Mesodermal cell (in vitro differentiated cells): ENCODE measurements around the gene PCSK9. TPM values are rescaled to one million over a fixed set of nuclear protein-coding genes. Genes with fewer than 3 reads are reported as not detected.

Source experiments
- H3K27ac ChIP-seq: 2 replicates; pipeline ENCODE4 v1.7.0; 2013; ENCODE audit warnings: mild to moderate bottlenecking, low read depth, low read length, moderate library complexity; ENCODE audit not compliant: severe bottlenecking
- H3K36me3 ChIP-seq: 2 replicates; pipeline ENCODE4 v1.7.1; 2013; ENCODE audit warnings: mild to moderate bottlenecking, low read length, moderate library complexity; ENCODE audit not compliant: control insufficient read depth, insufficient read depth
- H3K4me1 ChIP-seq: one replicate; pipeline ENCODE4 v1.7.1; 2013; ENCODE audit warnings: mild to moderate bottlenecking, low read length; ENCODE audit not compliant: insufficient read depth, control insufficient read depth, poor library complexity, severe bottlenecking
- H3K4me3 ChIP-seq: 2 replicates; pipeline ENCODE4 v1.7.0; 2013; ENCODE audit warnings: low read length, control low read depth, mild to moderate bottlenecking; ENCODE audit not compliant: insufficient read depth, poor library complexity, severe bottlenecking; ENCODE audit errors: extremely low read depth
- H3K9me3 ChIP-seq: 2 replicates; pipeline ENCODE4 v1.7.1; 2013; ENCODE audit warnings: mild to moderate bottlenecking, low read length, moderate library complexity; ENCODE audit not compliant: control insufficient read depth
- WGBS, 2 experiments: methylation state at CpG; one replicate each; pipeline ENCODE4 v1.1.5; 2013; ENCODE audit warnings: missing lambda C conversion rate in 2 of 2; ENCODE audit not compliant: insufficient coverage in 2 of 2; 5-methylcytosine and 5-hydroxymethylcytosine counted together
- polyA plus RNA-seq, 2 experiments: library from polyadenylated mRNA; stranded (reverse); fragments of 50-300 nt; gene quantifications; one replicate each; pipeline ENCODE4 v1.2.3, GENCODE V29; 2013

The PCSK9 gene
- 5.3 TPM for polyA plus RNA-seq (2013, experiment 1 of 2)
- 4.7 TPM for polyA plus RNA-seq (2013, experiment 2 of 2)

GRCh38 chr1:55039342-55040082, at the start of gene PCSK9:
Gene PCSK9, plus strand, starts transcription at chr1:55039548. Its CDS starts 290 bp downstream, at chr1:55039838.
- H3K9me3 ChIP-seq, result no peaks in the 10 kb centered on the region
- no peak within 1 kb of the TSS for H3K27ac ChIP-seq
- no peaks in the 10 kb centered on the region for H3K4me1 ChIP-seq
- 17 to 23% methylated on average over 47 to 61 of the region's 67 CpGs for WGBS, 2 experiments
- no peaks in the 10 kb centered on the region for H3K36me3 ChIP-seq
- H3K4me3 ChIP-seq, result peak within 1 kb of the TSS; percentile 29

- Histone ChIP-seq H3K36me3 (no peaks in the 10 kb centered on the region), H3K27ac (no peak overlapping the region), H3K4me3 (no peak overlapping the region), H3K4me1 (no peaks in the 10 kb centered on the region), H3K9me3 (no peaks in the 10 kb centered on the region)
- WGBS, 2 experiments, result 84 to 86% methylated on average over 10 to 11 of the region's 13 CpGs
Observed at GRCh38 chr1:54989968-54990810, 49.2 kb upstream of the PCSK9 start.

- no peaks in the 10 kb centered on the region for H3K9me3 ChIP-seq
- WGBS, 2 experiments, result 76 to 100% methylated on average over 2 to 3 of the region's 4 CpGs
- no peaks in the 10 kb centered on the region for H3K36me3 ChIP-seq
- no peak overlapping the region for H3K27ac ChIP-seq
- no peak overlapping the region for H3K4me3 ChIP-seq
- no peaks in the 10 kb centered on the region for H3K4me1 ChIP-seq
Observed at GRCh38 chr1:54990916-54991315, 48.4 kb upstream of the PCSK9 start.

GRCh38 chr1:54991939-54992338, 47.4 kb upstream of the PCSK9 start:
- Histone ChIP-seq H3K4me3 (no peak overlapping the region), H3K27ac (no peak overlapping the region), H3K36me3 (no peaks in the 10 kb centered on the region), H3K9me3 (no peaks in the 10 kb centered on the region), H3K4me1 (peaks cover under 1% of the 10 kb centered on the region)
- WGBS, 2 experiments, result 74 to 80% methylated on average over 11 to 12 of the region's 12 CpGs

GRCh38 chr1:54993140-54993539, 46.2 kb upstream of the PCSK9 start:
- Histone ChIP-seq H3K36me3 (no peaks in the 10 kb centered on the region), H3K9me3 (no peaks in the 10 kb centered on the region), H3K4me3 (no peak overlapping the region), H3K27ac (no peak overlapping the region), H3K4me1 (peaks cover 6% of the 10 kb centered on the region)
- 85 to 94% methylated on average over 5 to 6 of the region's 6 CpGs for WGBS, 2 experiments

- Histone ChIP-seq H3K9me3 (no peaks in the 10 kb centered on the region), H3K4me3 (no peak overlapping the region), H3K27ac (no peak overlapping the region), H3K4me1 (peaks cover 6% of the 10 kb centered on the region), H3K36me3 (no peaks in the 10 kb centered on the region)
- 37 to 39% methylated on average over 5 to 6 of the region's 6 CpGs for WGBS, 2 experiments
Observed at GRCh38 chr1:54994355-54994990, 44.9 kb upstream of the PCSK9 start.

- H3K9me3 ChIP-seq, result no peaks in the 10 kb centered on the region
- H3K36me3 ChIP-seq, result no peaks in the 10 kb centered on the region
- H3K4me1 ChIP-seq, result peaks cover 6% of the 10 kb centered on the region
- H3K4me3 ChIP-seq, result no peak overlapping the region
- H3K27ac ChIP-seq, result no peak overlapping the region
- WGBS, 2 experiments, result 35 to 52% methylated on average over 10 to 11 of the region's 12 CpGs
Observed at GRCh38 chr1:54995013-54995760, 44.2 kb upstream of the PCSK9 start.

- Histone ChIP-seq H3K4me1 (peaks cover 6% of the 10 kb centered on the region), H3K4me3 (no peak overlapping the region), H3K9me3 (no peaks in the 10 kb centered on the region), H3K36me3 (no peaks in the 10 kb centered on the region), H3K27ac (no peak overlapping the region)
- 83 to 92% methylated on average over 9 of the region's 9 CpGs for WGBS, 2 experiments
Observed at GRCh38 chr1:54995835-54996234, 43.5 kb upstream of the PCSK9 start.

- WGBS, 2 experiments, result 6 to 7% methylated on average over 6 to 8 of the region's 23 CpGs
- Histone ChIP-seq H3K4me1 (peaks cover 6% of the 10 kb centered on the region), H3K36me3 (no peaks in the 10 kb centered on the region), H3K27ac (no peak overlapping the region), H3K4me3 (no peak overlapping the region), H3K9me3 (no peaks in the 10 kb centered on the region)
Observed at GRCh38 chr1:54996359-54996868, 42.9 kb upstream of the PCSK9 start.
